Right renal cortex interstitium (tissue), 3 donors: Measurements from ENCODE around the gene CETN3. TPM values are rescaled to one million over a fixed set of nuclear protein-coding genes. Genes with fewer than 3 reads are reported as not detected.

ENCODE experiments used
- DNase-seq, 3 donors: peaks; one replicate each; pipeline ENCODE4 v3.0.0-alpha.2; 2013; ENCODE audit warnings: low read depth in 3 of 3, low spot score in 2 of 3
- polyA plus RNA-seq, 3 donors: library from polyadenylated mRNA; unstranded; fragments of 120-200 nt; gene quantifications; one replicate each; pipeline ENCODE4 v1.2.1, GENCODE V29; 2013; ENCODE audit not compliant: insufficient read length in 3 of 3

CETN3 gene
- polyA plus RNA-seq = 10 to 100 TPM; 82.7 to 97.3 (median 84.4) TPM

GRCh38 chr5:90409318-90410177, at the start of gene CETN3:
CETN3 (minus strand) TSS chr5:90409756; CDS start chr5:90409661, 95 bp downstream.
- DNase-seq = peak; percentile 92 to 94 (median 92)

DNA sequence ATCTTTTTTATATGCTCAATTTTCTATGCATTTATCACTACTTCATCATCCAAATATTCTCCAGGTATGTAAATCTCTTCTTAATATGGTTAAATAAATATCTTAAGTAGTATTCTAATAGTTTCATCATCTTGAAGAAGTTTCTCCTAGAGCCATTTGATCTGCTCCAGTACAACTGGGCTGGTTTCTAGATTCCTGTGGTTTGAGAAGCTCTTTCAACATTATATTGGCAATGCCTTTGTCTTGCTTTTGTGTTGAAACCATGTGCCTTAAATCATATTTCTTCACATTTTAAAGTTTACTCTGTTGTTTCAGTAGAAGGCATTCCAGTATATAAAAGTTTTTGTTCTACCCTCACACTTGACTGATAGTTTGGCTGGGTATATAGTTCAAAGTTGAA, 37.4 kb upstream of the CETN3 start:
- DNase-seq = no peak

GRCh38 chr5:90440644-90441043, 31.1 kb upstream of the CETN3 start:
- no peak for DNase-seq

DNA sequence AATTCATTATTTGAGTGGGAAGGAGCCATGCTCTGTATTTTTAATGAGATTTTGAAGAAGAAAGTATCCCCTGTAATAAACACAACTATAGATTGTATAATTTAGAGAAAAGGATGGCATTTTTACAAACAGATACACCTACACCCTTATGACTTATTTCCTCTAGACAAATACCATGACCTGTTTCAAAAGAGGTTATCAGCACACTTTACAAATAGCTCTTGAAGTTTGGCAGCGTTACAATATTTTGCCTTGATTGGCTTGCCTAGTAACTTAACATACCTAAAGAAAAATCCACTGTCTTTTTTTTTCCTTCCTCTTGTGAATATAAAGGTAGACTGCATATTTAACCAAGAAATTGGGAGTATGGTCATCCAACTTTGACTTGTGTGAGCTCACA, 28.5 kb upstream of the CETN3 start:
- DNase-seq = no peak

GRCh38 chr5:90437663-90438062, 28.1 kb upstream of the CETN3 start:
- no peak for DNase-seq

- DNase-seq = no peak
Observed at GRCh38 chr5:90434116-90434714, 24.7 kb upstream of the CETN3 start.

DNA sequence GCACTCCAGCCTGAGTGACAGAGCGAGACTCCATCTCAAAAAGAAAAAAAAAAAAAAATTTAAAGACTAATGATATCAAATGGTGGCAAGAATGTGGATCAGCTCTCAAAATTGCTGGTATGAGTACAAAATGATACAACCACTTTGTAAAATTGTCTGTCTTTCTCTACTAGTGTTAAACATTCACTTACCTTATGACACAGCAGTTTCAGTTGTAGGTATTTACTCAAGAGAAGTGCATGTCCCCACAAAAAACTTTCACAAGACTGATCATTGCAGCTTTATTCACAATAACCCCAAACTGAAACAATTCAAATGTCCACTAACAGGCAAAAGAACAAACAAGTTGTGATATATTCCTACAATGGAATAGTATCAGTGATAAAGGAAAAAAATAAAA, 14.7 kb upstream of the CETN3 start:
- no peak for DNase-seq

DNA sequence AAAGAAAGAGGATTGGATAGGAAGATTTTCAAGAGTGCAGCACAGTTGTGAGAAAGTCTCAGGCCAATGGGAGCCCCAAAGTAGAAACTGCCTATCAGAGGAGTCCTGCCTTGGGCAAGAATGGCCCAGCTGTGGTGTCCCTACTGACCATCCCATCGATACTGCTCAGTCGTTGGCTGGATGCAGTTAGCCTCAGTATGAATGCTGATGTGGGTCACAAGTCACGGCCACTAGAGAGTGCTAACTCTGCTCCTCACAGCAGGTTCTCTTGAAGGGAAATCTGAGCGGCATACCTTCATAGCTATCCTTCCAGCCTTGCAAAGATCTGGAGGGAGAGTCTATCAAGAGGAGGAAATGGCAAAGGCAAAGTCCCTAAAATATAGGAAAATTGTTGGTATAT, 11.6 kb upstream of the CETN3 start:
- DNase-seq = no peak

GRCh38 chr5:90418214-90418613, 8.7 kb upstream of the CETN3 start:
- no peak for DNase-seq

GRCh38 chr5:90410178-90410762, 714 bp upstream of the CETN3 start:
- no peak for DNase-seq

DNA sequence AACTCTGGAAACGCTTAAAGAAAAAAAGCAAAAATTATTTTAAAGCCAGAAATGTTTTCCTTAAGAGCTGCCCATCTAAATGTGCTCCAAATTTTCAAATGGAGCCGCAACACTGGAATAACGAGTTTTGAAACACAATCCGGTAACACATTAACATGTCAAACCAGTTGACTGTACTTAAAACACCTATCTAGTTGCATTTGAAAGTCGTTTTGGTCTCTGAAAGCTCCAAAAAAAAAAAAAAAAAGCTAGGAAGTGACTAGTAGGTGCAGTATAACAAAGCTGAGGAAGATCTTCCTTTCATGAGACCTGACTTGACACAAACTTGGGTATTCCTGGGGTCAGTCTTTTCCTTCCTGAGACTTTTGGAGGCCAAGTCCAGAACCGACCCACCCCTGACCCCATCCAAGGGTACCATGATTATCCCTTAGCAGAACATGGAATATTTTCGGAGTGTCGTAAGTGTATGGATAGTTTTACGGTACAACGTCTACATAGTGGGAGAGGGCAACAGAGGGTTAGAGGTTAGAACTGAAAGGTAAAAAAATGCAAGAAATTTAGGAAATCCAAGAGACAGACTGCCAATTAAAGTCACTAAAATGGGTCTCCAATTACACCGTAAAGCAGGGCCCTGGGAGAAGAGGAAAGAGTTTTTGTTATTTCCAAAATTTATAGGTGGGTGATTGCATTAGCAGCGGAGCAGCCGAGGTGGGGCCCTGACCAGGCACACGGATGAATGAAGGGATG, 812 bp downstream of the CETN3 start:
- peak in 1 of 3 donors; percentile 7 for DNase-seq

GRCh38 chr5:90406466-90406865, 3.1 kb downstream of the CETN3 start:
- DNase-seq = no peak

GRCh38 chr5:90402521-90403255, 6.9 kb downstream of the CETN3 start:
- no peak for DNase-seq

- no peak for DNase-seq
Observed at GRCh38 chr5:90399251-90399650, 10.3 kb downstream of the CETN3 start.

DNA sequence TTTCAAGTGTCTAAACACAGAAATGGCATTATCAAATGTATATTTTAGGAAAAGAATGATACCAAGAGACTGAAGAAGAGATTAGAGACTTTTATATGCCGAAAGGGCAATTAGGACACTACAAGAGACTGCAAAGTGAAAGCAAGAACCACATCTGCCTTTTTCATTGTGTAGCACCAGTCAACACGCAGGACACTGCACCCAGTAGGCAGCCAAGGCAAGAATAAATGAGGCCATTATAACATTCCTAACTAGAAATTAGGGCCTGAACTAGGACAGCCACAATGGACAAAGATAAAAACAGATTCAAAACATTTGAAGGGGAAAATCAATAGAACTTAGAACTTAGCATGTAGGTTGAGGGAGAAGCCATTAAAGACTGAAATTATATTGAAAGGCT, 10.8 kb downstream of the CETN3 start:
- no peak for DNase-seq

DNA sequence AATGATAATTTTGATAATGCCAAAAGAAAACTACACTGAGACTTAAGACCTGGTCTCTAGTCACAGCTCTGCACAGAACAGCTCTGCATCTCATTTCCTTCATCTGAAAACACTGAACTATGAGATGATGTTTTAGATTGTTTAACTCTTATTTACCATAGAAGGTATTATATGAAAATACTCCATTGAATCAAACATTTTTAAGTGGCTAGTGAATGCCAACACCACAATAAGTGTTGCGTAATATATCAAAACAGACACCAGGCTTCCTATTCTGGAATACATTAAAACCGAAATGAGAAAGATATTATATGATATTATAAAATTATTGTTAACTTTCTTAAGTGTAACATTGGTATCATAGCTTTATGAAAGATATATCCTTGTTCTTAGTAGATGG, 14.6 kb downstream of the CETN3 start:
- DNase-seq = no peak

DNA sequence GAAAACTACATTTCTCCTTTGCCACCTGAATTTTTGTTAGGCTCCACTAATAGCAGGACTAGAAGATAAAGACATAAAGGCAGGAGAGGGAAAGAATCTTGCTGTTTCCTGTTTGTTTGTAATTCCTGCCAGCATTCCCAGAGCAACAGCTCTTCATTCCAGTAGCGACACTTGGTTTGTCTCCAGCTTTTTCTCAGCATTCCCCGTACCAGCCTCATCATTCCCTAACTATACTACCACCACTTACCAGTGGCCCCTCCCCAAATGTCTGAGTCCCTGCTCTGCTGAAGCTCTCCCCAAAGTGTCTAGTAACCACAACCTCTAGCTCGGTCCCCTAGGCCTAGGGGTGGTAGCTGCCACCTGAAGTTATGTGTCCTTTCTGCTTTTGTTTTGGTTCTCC, 18.6 kb downstream of the CETN3 start:
- no peak for DNase-seq

- DNase-seq = no peak
Observed at GRCh38 chr5:90390326-90390725, 19.2 kb downstream of the CETN3 start.

GRCh38 chr5:90387508-90387907, 22.0 kb downstream of the CETN3 start:
- DNase-seq = no peak

GRCh38 chr5:90386099-90386710, 23.4 kb downstream of the CETN3 start:
- peak in 2 of 3 donors; percentile 1 to 2 for DNase-seq
